ENCODE results near the gene GIMAP7.

The GIMAP7 gene

GRCh38 chr7:150568714-150569113 lies 54.0 kb downstream of the GIMAP7 start:
- no peak for TF ChIP-seq CTCF (IDR thresholded peaks at IDR 0.05; ENCODE audit: extremely low read depth, insufficient read depth, missing control alignments)
- in situ Hi-C loops (cut with MboI; ENCODE audit: low pct_unique_long_range_greater_than_20kb, low sequenced_read_pairs, unreplicated experiment): no loop called here
- no peak for DNase-seq (ENCODE audit: low spot score)

GRCh38 chr7:150569245-150569955 lies 54.7 kb downstream of the GIMAP7 start:
- no peak for DNase-seq (ENCODE audit: low spot score)
- in situ Hi-C loops (cut with MboI; ENCODE audit: low pct_unique_long_range_greater_than_20kb, low sequenced_read_pairs, unreplicated experiment): no loop called here
- no peak for TF ChIP-seq CTCF (IDR thresholded peaks at IDR 0.05; ENCODE audit: extremely low read depth, insufficient read depth, missing control alignments)

All from GM13977 (cell line).